HG03135 (cell line): ENCODE measurements around the gene PRKRA.
"Not testable (repeated sequence)": the region's sequence is repeated elsewhere in the genome, so short reads cannot be mapped to it uniquely, and the experiment has no call there.

Experiments used
- ATAC-seq: cut with Tn5 transposase; IDR thresholded peaks from one replicate; pipeline ENCODE4 v1.9.1; 2021; ENCODE audit warnings: mild to moderate bottlenecking, moderate library complexity; ENCODE audit not compliant: unreplicated experiment

PRKRA gene

DNA sequence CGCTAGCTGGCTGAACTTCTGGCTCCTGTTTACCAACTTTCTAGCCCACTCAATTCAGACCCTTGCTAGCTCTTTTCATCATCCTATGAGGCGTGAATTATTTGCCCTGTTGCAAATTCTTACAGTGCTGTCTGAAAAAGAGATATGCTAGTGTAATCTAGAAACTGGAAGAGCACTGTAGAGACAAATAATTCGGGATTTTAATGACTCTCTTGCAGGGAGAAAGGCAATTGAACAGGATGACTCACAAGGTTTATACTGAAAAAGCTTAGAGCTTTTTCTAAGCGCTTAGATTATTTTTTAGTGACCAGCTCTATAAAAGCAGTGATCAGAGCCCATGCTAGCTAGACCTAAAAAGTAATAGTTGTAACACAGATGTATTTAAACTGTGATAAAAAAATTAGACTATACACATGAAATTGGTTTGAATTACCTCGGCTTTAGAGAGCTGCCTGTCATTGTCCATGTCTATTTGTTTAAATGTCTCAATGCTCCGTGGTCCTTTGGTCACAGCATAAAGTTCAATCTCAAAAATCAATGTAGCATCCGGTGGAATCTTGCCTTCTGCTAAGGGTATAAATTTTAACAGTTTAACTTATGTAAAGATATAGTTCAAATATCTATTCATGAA, 18.4 kb upstream of the PRKRA start:
- ATAC-seq = no peak

DNA sequence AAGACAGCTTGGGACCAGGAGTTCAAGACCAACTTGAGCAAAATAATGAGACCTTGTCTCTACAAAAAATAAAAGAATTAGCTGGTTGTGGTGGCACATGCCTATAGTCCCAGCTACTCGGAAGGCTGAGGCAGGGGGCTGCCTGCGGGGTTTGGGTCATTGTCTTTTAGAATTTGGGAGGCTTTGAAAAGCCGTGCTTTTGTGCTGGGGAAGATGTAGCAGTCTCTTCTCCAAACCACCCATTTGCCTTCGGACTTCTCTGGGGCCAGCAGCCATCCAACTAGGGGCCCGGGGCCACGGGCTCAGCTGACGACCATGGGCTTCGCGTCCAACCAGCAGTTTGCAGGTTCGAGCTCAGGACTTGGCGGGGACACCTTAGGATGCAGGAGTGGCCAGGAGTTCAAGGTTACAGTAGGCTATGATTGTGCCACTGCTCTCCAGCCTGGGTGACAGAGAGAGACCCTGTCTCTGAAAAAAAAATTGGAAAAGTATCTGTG, 6.5 kb upstream of the PRKRA start:
- ATAC-seq = no peak

DNA sequence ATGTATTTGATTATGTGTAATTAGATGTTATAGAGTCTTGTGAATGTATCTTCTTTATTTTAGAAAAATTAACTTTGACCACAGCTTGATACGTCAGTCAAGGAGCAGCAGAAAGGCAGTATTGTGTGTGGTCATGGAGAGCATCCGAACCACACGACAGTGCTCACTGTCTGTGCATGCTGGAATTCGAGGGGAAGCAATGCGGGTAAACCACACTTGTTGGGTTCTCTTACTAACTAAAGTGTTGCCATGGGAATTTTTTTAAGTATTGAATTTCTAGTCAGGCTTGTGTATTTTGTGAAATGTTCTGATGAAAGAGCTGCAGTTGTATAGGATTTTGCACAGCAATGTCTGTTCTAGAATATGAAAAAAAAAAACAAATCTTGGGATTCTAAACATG, 5.0 kb upstream of the PRKRA start:
- no peak for ATAC-seq

DNA sequence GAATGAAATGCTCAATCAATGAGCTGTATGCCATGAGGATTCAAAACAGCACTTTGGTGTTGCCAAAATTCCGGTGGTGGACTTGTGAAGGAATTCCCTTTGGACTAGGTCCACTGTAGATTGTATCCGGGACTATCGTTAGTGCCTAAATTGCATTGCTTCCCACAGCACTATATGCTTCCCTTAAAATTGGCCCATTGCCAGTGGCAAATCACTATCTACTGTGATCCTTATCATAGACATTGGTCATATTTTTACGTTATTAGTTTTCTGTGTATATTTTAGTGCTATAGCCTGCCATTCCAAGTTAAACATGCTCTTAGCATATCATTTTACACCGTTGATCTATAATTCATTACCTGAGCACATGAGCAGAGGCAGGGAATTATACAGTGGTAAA, 1.9 kb upstream of the PRKRA start:
- no peak for ATAC-seq

DNA sequence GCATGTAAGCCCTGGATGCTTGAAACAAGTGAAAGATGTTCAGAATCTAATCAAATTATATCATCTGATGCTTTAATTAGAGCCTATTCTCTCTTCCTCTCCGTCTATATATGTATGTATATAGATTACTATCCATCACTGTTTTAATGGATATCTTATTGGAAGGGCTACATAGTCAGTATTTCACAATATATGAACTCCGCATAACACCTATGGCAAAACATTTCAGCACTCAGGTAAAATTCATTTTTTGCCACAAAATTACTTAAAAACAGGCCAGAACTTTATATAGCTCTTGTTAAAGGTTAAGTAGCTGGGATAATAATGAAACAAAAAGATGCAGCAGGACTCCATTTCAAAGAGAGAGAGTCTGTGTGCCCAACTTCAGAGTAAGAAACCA, 1.4 kb upstream of the PRKRA start:
- ATAC-seq = no peak

DNA sequence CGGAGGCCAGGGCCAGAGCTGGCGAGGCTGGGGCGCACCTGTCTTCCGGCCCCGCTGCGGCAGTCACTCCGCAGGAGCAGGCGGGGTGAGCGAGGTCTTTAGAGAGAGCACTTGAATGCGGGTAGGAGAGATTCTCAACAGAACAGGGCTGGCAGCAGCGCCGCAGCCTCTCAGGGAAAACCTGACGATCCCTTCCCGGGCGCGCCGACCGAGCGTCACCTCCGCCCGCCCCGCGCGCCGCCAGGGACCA, 526 bp downstream of the PRKRA start:
- ATAC-seq = peak; percentile 55

DNA sequence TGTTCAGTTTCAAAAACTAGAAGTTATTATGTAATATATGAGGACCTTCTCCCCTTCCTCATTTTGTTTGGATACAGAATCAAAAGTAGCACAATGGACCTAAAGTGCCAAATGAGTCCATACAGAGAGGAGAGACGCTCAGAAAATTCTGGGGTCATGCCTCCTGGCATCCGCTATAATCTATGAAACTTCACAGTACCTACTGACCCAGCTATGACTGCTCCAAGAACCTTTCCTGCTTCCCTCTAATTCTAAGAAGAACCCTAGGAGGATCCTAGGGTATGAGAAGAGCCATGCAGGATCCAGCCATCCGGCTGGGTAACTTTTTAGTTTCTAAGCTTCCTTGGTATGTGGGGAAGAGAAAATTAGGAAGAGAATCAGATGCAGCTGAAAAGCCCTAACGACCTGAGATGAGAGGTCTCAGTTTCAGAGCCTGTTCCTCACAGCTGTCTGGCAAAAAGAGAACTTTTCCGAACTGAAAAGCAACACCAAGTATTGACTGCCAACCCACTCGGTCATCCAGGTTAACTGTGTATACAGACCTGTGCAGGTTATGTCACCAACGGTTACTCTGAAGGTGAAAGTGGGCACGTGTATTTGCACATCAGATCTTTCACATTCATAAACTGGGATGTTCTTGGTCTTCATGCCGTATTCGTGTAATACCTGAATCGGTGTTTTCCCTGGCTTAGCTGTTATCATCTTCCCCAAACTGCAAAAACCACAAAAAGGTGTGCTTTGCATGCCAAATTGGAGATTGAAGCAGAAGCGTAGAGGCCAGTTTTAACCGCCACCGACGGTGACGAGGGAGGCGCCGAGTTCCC, 1.1 kb downstream of the PRKRA start:
- ATAC-seq = peak; percentile 8

DNA sequence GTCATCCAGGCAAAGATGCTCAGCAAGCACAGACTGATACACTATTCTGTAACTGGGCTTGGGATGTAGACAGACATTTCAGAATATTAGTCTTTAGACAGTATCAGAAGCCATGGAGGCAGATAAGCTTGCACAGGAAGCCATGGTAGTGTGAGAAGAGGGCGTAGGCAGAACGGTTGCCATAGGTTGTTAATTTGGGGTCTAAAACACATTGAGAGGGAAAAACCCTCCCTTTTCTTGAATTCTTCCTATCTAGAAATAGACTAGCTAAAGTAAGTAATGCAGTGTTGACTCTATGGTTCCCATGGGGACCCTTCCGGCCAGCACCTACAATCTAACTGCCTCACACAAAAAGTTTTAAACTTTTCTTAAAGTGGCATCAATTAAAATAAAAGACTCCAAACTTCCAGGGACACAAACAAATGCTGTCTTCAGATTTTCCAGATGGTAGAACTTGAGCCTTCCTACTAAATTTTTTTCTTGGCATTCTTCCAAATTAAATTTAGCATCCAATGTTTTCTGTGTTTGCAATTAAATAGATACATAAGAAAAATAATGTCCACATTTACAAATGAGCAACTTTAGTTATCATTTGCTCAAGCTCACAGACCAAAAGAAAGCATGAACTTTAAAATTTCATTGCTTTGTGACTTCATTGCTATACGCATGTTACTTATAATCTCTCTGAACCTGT, 1.9 kb downstream of the PRKRA start:
- ATAC-seq = no peak

DNA sequence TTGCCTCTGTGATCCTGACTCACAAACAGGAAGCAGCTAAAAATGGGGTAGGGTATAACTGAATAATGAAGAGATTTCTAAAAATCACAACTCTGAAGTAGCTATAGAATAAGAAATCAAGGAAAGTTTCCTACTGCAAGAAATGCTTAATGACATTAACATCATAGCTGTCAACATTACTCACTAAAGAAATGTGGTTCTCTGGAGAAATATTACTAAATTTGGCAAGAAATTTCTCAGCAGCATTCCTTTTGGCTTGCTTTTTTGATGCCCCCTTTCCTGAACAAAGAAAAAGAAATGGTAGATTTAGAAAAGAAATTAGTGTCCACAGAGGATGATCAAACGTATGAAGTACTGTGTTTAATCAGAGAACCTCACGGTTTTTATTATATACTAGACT, 9.5 kb downstream of the PRKRA start:
- ATAC-seq = no peak

DNA sequence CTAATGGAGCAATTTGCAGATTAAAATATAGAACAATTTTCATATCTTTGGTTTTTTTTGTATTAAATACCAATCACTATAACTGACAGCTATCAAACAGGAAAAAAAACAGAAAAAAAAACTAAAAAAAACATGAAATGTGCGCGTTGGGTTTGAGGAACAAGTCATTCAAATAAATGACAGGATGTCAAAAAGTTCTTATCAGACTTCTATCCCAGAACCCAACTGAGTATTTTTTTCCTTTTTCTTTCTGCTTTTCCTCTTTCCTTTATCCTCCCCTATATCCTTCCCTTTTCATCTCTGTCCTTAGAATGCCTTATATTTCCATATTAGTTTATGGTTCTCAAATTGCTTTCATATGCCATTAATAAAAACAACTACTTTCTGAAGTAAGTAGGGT, 14.3 kb downstream of the PRKRA start:
- no peak for ATAC-seq

DNA sequence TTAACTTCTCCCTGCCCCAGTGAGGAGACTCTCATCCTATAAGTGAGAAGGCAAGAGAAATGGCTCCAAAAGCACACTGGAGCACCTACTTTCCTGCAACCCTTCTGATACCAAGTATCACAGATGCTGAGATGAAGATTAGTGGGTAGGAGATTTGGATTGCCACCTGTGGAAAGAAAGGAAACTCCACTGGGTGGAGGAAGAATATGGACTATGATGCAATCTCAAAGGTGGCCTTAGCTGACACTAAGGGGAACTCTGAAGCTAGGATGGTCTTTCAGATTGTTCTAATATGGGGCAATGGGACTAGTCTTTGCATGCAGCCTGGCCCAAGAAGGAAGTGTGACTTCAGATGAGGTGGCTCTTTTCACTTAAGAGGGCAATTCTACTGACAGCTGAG, 21.6 kb downstream of the PRKRA start:
- no peak for ATAC-seq

DNA sequence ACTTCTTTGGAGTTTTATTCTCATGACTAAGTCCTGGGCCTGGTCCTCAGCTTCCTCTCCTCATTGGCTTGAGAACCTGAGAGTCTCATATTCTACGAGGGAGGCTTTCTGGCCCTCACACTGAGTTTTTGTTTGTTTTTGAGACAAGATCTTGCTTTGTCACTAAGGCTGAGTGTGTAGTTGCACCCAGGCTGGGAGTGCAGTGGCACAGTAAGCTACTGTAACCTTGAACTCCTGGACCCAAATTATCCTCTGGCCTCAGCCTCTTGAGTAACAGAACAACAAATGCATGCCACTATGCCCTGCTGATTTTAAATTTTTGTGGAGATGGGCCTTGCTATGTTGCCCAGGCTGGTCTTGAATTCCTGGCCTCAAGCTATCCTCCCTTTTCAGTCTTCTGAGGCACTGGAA, 22.6 kb downstream of the PRKRA start:
- no peak for ATAC-seq

DNA sequence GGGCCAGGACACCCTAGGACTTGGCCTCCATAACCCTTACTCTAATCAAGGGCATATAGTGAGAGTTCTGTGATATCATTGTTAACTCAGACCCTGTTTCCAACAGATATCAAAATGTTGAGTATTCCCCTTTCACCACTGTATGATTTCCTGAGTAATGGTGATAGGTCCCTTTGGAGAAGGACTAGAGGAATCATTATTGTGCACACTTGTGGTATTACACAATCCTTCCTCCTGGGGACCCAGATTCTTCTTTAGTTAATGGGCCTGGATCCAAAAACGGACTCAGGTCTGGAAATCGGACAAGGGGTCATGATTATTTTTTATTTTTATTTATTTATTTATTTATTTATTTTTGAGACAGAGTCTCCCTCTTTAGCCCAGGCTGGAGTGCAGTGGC, 23.5 kb downstream of the PRKRA start:
- ATAC-seq = no peak

DNA sequence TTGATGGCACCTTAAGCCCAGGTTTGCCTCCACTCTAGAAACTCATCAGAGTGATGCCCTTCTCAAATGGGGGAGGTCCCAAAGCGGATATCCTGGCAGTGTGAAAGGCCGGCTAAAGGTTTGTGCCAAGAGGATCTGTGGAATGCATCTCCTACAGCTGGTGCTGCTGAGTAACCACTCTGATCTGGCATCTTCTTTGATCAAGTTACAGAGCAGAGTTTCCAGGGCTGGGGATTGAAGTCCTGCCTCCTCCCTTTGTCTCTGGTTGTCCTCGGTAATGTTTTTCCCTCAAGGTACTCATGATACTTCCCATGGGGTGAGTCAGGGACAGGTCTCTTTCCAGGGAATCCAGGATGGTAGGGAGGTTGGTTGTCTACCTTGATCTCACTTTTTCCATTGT, 24.6 kb downstream of the PRKRA start:
- ATAC-seq = no peak

DNA sequence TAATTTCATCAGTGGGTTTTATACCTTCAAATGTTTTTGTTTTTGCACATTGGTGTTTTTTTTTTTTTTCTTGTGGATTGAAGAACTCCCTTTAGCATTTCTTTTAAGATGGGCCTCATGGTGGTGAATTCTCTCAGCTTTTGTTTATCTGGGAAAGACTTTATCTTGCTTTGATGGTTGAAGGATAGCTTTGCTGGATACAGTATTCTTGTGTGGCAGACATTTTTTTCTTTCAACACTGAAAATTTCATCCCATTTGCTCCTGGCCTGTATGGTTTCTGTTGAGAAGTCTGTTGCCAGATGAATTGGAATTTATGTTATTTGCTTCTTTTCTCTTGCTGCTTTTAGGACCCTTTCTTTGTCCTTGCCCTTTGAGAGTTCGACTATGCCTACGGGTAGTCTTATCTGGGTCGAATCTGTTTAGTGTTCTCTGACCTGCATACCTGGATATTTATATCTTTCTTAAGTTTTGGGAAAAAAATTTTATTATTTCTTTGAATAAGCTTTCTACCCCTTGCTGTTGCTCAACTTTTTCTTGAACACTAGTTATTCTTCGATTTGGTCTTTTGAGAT, 25.6 kb downstream of the PRKRA start:
- ATAC-seq = no peak

DNA sequence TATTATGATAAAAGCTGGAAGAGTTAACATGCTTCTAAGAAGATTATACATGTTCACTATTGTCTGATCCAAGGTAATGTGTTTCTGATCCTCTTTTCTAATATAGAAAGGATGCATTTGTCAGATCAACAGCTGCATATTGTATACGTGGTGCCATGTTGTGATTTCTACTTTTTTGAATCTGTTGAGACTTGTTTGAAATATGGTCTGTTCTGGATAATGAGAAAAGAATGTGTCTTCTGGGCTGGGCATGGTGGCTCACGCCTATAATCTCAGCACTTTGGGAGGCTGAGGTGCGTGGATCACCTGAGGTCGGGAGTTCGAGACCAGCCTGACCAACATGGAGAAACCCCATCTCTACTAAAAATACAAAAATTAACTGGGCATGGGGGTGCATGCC, 27.2 kb downstream of the PRKRA start:
- not testable (repeated sequence) for ATAC-seq

DNA sequence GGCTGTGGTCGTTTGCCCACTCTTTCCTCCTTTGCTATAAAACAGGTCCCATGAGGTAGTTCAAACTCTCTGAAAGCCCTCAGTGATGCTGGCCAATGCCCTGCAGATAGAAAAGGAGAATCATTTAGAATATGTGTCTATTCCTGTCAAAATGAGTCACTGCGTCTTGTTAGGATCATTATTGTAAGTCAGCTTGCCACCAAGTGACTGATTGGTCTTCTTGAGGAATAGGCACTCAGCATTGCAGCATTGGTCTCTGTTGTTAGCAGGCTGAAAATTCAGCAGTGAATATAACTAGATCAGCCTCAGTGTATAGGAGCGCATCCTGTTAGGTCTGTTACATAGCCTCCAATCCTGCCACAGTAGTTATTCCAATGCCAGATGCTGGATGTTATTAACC, 28.9 kb downstream of the PRKRA start:
- no peak for ATAC-seq

DNA sequence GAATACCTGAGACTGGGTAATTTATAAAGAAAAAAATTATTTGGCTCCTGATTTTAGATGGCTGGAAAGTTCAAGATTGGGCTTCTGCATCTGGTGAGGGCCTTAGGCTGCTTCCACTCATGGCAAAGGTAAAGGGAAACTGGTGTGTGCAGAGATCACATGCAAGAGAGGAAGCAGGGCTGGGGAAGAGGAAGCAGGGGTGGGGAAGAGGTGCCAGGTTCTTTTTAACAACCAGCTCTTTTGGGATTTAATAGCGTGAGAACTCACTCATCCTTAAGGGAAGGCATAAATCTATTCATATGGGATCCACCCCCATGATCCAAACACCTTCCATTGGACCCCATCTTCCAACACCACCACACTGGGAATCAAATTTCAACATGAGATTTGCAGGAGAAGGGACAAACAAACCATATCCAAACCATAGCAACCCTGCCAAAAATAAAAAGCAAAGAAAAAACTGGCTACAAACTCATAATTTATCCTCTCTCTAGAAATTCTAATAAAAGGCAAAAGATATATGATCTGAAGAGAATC, 30.4 kb downstream of the PRKRA start:
- no peak for ATAC-seq

DNA sequence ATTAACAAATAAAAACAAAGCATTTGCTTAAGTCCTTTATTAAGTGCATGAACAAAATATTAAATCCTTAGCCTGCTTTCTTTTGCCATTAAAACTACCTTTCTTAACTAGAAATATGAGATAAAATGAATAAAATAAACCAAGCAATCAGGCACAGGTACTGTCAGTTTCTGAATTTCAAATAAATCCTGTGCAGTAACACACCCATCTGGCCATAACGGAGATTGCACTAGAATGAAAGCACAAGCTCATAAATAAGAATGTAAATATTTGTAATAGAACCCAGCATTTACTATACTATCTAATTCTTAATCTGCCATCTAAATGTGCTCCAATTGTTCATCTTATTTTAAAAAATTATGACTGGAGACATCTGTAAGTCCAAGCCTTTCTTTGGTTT, 31.9 kb downstream of the PRKRA start:
- ATAC-seq = no peak

DNA sequence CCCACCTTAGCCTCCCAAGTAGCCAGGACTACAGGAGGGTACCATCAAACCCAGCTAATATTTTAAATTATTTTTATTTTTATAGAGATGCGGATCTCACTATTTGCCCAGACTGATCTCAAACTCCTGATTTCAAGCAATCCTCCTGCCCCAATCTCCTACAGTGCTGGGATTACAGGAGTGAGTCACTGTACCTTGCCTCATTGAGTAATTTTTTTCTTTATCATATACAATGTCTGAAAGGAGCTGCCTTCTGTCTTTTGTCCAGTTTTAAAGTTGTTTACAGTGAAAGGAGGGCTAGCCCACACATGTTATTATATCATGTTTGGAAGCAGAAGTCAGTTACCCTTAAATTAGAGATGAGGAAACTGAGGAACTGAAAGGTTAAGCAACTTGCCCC, 32.5 kb downstream of the PRKRA start:
- no peak for ATAC-seq

DNA sequence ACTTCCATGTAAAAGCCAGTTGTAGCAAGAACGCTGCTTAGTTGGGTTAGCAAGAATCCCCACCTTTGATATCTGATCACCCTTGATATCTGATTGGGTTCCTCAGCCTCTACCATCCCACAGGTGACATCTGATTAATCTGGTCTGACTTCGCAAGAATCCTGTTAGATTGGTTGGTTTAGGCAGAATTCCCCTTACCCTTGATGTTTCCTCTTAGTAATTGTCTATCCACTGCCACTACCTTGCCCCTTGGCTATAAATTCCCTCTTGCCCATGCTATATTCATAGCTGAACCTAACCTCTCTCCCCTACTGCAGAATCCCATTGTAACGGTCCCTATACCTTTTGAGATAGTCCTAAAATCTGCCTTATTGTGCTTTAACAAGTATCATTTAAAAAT, 33.1 kb downstream of the PRKRA start:
- no peak for ATAC-seq

DNA sequence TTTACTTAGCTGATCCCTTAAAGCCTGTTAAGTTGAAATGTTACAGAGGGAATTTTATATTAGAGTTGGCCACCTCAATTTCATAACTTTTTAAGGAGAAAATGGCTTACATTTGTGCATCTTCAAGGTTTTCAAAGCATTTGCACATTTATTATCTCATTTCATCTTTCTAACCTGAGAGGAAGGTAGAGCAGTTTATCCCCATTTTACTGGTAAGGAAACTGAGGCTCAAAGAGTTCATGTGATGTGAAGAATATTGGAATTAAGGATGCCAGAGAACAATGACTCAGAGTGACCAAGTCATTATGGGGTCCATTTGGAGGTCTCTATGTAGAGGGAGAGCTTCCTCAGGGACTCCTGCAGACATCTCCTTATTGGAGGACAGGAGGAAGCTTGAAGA, 35.0 kb downstream of the PRKRA start:
- ATAC-seq = no peak
